GM21381 (cell line): ENCODE data around the gene USH2A.

Source experiments
- ATAC-seq: cut with Tn5 transposase; IDR thresholded peaks from one replicate; pipeline ENCODE4 v1.9.1; 2021; ENCODE audit warnings: mild to moderate bottlenecking, moderate library complexity; ENCODE audit not compliant: unreplicated experiment

Gene USH2A

GRCh38 chr1:215661033-215661432, 762.2 kb downstream of the USH2A start:
- ATAC-seq = no peak

- no peak for ATAC-seq
These were observed 763.0 kb downstream of the USH2A start for GRCh38 chr1:215660259-215660658.

- ATAC-seq = no peak
These were observed 766.2 kb downstream of the USH2A start for GRCh38 chr1:215657047-215657446.

GRCh38 chr1:215652371-215652770, 770.9 kb downstream of the USH2A start:
- ATAC-seq = no peak

- no peak for ATAC-seq
These were observed 771.4 kb downstream of the USH2A start for GRCh38 chr1:215651867-215652266.

- no peak for ATAC-seq
These were observed 772.6 kb downstream of the USH2A start for GRCh38 chr1:215650446-215651149.

- ATAC-seq = no peak
These were observed 774.3 kb downstream of the USH2A start for GRCh38 chr1:215648957-215649356.

GRCh38 chr1:215647738-215648137, 775.5 kb downstream of the USH2A start:
- ATAC-seq = no peak

- no peak for ATAC-seq
These were observed 777.4 kb downstream of the USH2A start for GRCh38 chr1:215645861-215646260.

- no peak for ATAC-seq
These were observed 778.1 kb downstream of the USH2A start for GRCh38 chr1:215645182-215645581.

- no peak for ATAC-seq
These were observed 779.5 kb downstream of the USH2A start for GRCh38 chr1:215643592-215644321.

GRCh38 chr1:215640429-215641148, 782.7 kb downstream of the USH2A start:
- ATAC-seq = no peak

- ATAC-seq = no peak
These were observed 786.1 kb downstream of the USH2A start for GRCh38 chr1:215637041-215637573.

- no peak for ATAC-seq
These were observed 786.8 kb downstream of the USH2A start for GRCh38 chr1:215636258-215636965.

GRCh38 chr1:215635827-215636226, 787.4 kb downstream of the USH2A start:
- no peak for ATAC-seq

GRCh38 chr1:215631489-215631888, 791.8 kb downstream of the USH2A start:
- no peak for ATAC-seq

- no peak for ATAC-seq
These were observed 792.2 kb downstream of the USH2A start for GRCh38 chr1:215631040-215631439.

GRCh38 chr1:215625949-215626348, 797.3 kb downstream of the USH2A start:
- ATAC-seq = no peak

GRCh38 chr1:215623162-215623561, 800.1 kb downstream of the USH2A start:
- no peak for ATAC-seq

GRCh38 chr1:215617979-215618378, 805.3 kb downstream of the USH2A start:
- ATAC-seq = no peak

GRCh38 chr1:215612391-215612790, 810.9 kb downstream of the USH2A start:
- ATAC-seq = no peak
